HCT116 (cell line): ENCODE results near the gene MYBPC2. TPM values are rescaled to one million over a fixed set of nuclear protein-coding genes. Genes with fewer than 3 reads are reported as not detected.

Source experiments
- ATAC-seq: fragments of 200-7000 bp; cut with Tn5 transposase; 2 replicates; pipeline ENCODE4 v1.9.1; 2020; ENCODE audit warnings: mild to moderate bottlenecking, moderate library complexity
- BruUV-seq: library from RNA; stranded (reverse); fragments of 400-500 nt; replicated peaks from 2 replicates; lab custom pipeline; 2021; lab: Mats Ljungman, UMichigan
- CTCF ChIA-PET: fragments of 300-600 bp; sonication (Branson Sonifier 250); formaldehyde crosslinking; loops from one replicate; lab custom pipeline; 2021; ENCODE audit warnings: antibody characterized with exemption; lab: Charles Lee
- POLR2A ChIA-PET: fragments of 300-600, 350-600 bp; sonication (Branson Sonifier 250); formaldehyde crosslinking; loops from one replicate; lab custom pipeline; 2021; ENCODE audit warnings: antibody characterized with exemption; lab: Charles Lee
- RAD21 ChIA-PET, 2 experiments: fragments of 300-600 bp; sonication (Branson Sonifier 250); formaldehyde crosslinking; loops; one replicate each; lab custom pipeline; 2023; ENCODE audit warnings: low total read pairs in 2 of 2; ENCODE audit not compliant: uncharacterized antibody in 2 of 2, unreplicated experiment in 2 of 2, low non-redundant PET in 1 of 2; lab: Charles Lee
- DNase-seq: peaks from one replicate; pipeline ENCODE4 v3.0.0-alpha.2; 2010; ENCODE audit warnings: low read depth, low spot score
- H2AFZ ChIP-seq: fragments of 200-600 bp; shearing (Covaris generic), sonication (generic); 2 replicates; pipeline ENCODE4 v1.6.1; 2017; ENCODE audit warnings: low read depth, mixed run types, mixed read lengths, antibody characterized with exemption, low read length; ENCODE audit not compliant: poor library complexity, severe bottlenecking
- H3K27ac ChIP-seq: 2 replicates; pipeline ENCODE4 v1.5.1; 2012; ENCODE audit warnings: low read depth, low read length
- H3K27me3 ChIP-seq: fragments of 200-600 bp; sonication (generic); 2 replicates; pipeline ENCODE4 v1.6.1; 2016; ENCODE audit warnings: mixed run types, low read length, mixed read lengths; ENCODE audit not compliant: insufficient read depth
- H3K36me3 ChIP-seq, 2 experiments: fragments of 200-500 bp in 1 of 2; fragments of 200-600 bp in 1 of 2; sonication (Bioruptor generic) in 1 of 2; sonication (generic) in 1 of 2; 2 replicates each; pipeline versions ENCODE4 v1.5.1 to v1.6.1; 2014 to 2016; ENCODE audit warnings: low read length in 2 of 2, inconsistent platforms in 1 of 2, mixed read lengths in 1 of 2, mixed run types in 1 of 2; ENCODE audit not compliant: insufficient read depth in 2 of 2, control insufficient read depth in 1 of 2
- H3K4me1 ChIP-seq, 2 experiments: fragments of 200-600 bp in 1 of 2; sonication (generic) in 1 of 2; 2 replicates each; pipeline versions ENCODE4 v1.5.1 to v1.6.1; 2012 to 2017; ENCODE audit warnings: low read length in 2 of 2, inconsistent platforms in 1 of 2, mild to moderate bottlenecking in 1 of 2, mixed read lengths in 1 of 2, mixed run types in 1 of 2, moderate library complexity in 1 of 2; ENCODE audit not compliant: insufficient read depth in 2 of 2, control insufficient read depth in 1 of 2
- H3K4me2 ChIP-seq: fragments of 200-600 bp; sonication (generic); 2 replicates; pipeline ENCODE4 v1.6.1; 2017; ENCODE audit warnings: mixed run types, low read length, mixed read lengths
- H3K4me3 ChIP-seq, 2 experiments: fragments of 200-600 bp in 1 of 2; sonication (generic) in 1 of 2; replicated peaks in 1 of 2; 2 replicates each; pipeline ENCODE4 v1.5.1; 2011 to 2016; ENCODE audit warnings: low read length in 2 of 2, control low read depth in 1 of 2, low read depth in 1 of 2, mild to moderate bottlenecking in 1 of 2, mixed read lengths in 1 of 2, mixed run types in 1 of 2
- H3K79me2 ChIP-seq: fragments of 200-600 bp; sonication (generic); 2 replicates; pipeline ENCODE4 v1.6.1; 2017; ENCODE audit warnings: mild to moderate bottlenecking, mixed run types, low read length, moderate library complexity, mixed read lengths; ENCODE audit not compliant: insufficient read depth
- H3K9ac ChIP-seq: fragments of 200-600 bp; sonication (generic); 2 replicates; pipeline ENCODE4 v1.6.1; 2016; ENCODE audit warnings: low read length, mixed read lengths
- H3K9me2 ChIP-seq: fragments of 200-600 bp; sonication (generic), shearing (Covaris generic); 2 replicates; pipeline ENCODE4 v1.6.1; 2017; ENCODE audit warnings: mixed run types, mild to moderate bottlenecking, moderate library complexity; ENCODE audit not compliant: insufficient read depth
- H3K9me3 ChIP-seq, 2 experiments: fragments of 200-500 bp in 1 of 2; fragments of 200-600 bp in 1 of 2; sonication (Bioruptor generic) in 1 of 2; sonication (generic) in 1 of 2; 2 replicates each; pipeline ENCODE4 v1.6.1; 2014 to 2017; ENCODE audit warnings: low read length in 2 of 2, mixed read lengths in 2 of 2, inconsistent platforms in 1 of 2, low read depth in 1 of 2, mild to moderate bottlenecking in 1 of 2, mixed run types in 1 of 2, moderate library complexity in 1 of 2; ENCODE audit not compliant: control insufficient read depth in 1 of 2, insufficient read depth in 1 of 2
- H4K20me1 ChIP-seq: fragments of 200-600 bp; sonication (generic), shearing (Covaris generic); 2 replicates; pipeline ENCODE4 v1.6.1; 2017; ENCODE audit warnings: mixed run types, mild to moderate bottlenecking, moderate library complexity; ENCODE audit not compliant: insufficient read depth
- ATF3 ChIP-seq: IDR thresholded peaks from 2 replicates; pipeline ENCODE4 v1.6.1; 2012
- EGR1 ChIP-seq: IDR thresholded peaks from 2 replicates; pipeline ENCODE4 v1.6.1; 2012; ENCODE audit warnings: low read depth
- ELF1 ChIP-seq: IDR thresholded peaks from 2 replicates; pipeline ENCODE4 v1.6.1; 2012; ENCODE audit warnings: low read depth, borderline replicate concordance
- EZH2 ChIP-seq: fragments of 200-600 bp; sonication (generic); IDR thresholded peaks from 2 replicates; pipeline ENCODE4 v1.6.1; 2017; ENCODE audit warnings: antibody characterized with exemption, mixed run types
- EZH2phosphoT487 ChIP-seq: fragments of 200-600 bp; IDR thresholded peaks from 2 replicates; pipeline ENCODE4 v1.6.1; 2018; ENCODE audit warnings: antibody characterized with exemption, borderline replicate concordance
- FOSL1 ChIP-seq: IDR thresholded peaks from 2 replicates; pipeline ENCODE4 v1.6.1; 2012; ENCODE audit warnings: low read depth
- JUND ChIP-seq: IDR thresholded peaks from 2 replicates; pipeline ENCODE4 v1.6.1; 2012
- POLR2A ChIP-seq: IDR thresholded peaks from 2 replicates; pipeline ENCODE4 v1.7.0; 2011; ENCODE audit warnings: borderline replicate concordance; ENCODE audit not compliant: insufficient read depth, insufficient read length; ENCODE audit errors: extremely low read depth
- POLR2AphosphoS5 ChIP-seq: IDR thresholded peaks from 2 replicates; pipeline ENCODE4 v1.6.1; 2011; ENCODE audit warnings: mild to moderate bottlenecking, low read depth, low read length, moderate library complexity
- RAD21 ChIP-seq: IDR thresholded peaks from 2 replicates; pipeline ENCODE4 v1.6.1; 2012; ENCODE audit warnings: low read depth, mild to moderate bottlenecking
- REST ChIP-seq: IDR thresholded peaks from 2 replicates; pipeline ENCODE4 v1.6.1; 2012; ENCODE audit warnings: low read depth
- SIN3A ChIP-seq: IDR thresholded peaks from 2 replicates; pipeline ENCODE4 v1.6.1; 2012; ENCODE audit warnings: low read depth
- SP1 ChIP-seq: IDR thresholded peaks from 2 replicates; pipeline ENCODE4 v1.6.1; 2012; ENCODE audit warnings: low read depth
- intact Hi-C: fragments of 100-400 bp; cut with micrococcal nuclease; formaldehyde crosslinking; loops from 2 replicates; pipeline ENCODE4 v1.10.0; 2022
- total RNA-seq: library from RNA; stranded (reverse); gene quantifications from one replicate; pipeline ENCODE4 v1.2.1, GENCODE V29; 2021; ENCODE audit not compliant: unreplicated experiment

MYBPC2 gene
- total RNA-seq, 1 experiment from 2014 or later, result not detected

- no peaks in the 10 kb centered on the region for H3K9me2 ChIP-seq
- no TSS peak for BruUV-seq
- ATAC-seq (no peak), DNase-seq (no peak)
- H3K4me2 ChIP-seq, result no peak overlapping the region
- peaks cover 29% of the 10 kb centered on the region for H3K79me2 ChIP-seq
- TF ChIP-seq REST, result no peak
- no peak for TF ChIP-seq EZH2phosphoT487
- TF ChIP-seq POLR2A, result no peak
- POLR2A ChIA-PET, result no interaction called here
- H3K9me3 ChIP-seq, result peaks cover 3 to 12% of the 10 kb centered on the region in 2 experiments; a peak in 1 of 4 replicates
- peaks cover 18 to 42% of the 10 kb centered on the region in 2 experiments; a peak in 3 of 4 replicates for H3K36me3 ChIP-seq
- no peaks in the 10 kb centered on the region for H3K27me3 ChIP-seq
- no peaks in the 10 kb centered on the region for H4K20me1 ChIP-seq
- no peak overlapping the region for H3K4me3 ChIP-seq
- RAD21 ChIA-PET, result no interaction called here
- no peak overlapping the region for H2AFZ ChIP-seq
- intact Hi-C loops, result no loop called here
- no peak overlapping the region for H3K9ac ChIP-seq
- CTCF ChIA-PET, result no interaction called here
- no peak overlapping the region for H3K27ac ChIP-seq
- H3K4me1 ChIP-seq, result peaks cover 6 to 8% of the 10 kb centered on the region in 2 experiments; a peak in 3 of 4 replicates
Observed at GRCh38 chr19:50482271-50482855, 49.7 kb downstream of the MYBPC2 start.

- BruUV-seq, result TSS peak; percentile 31
- H3K9ac ChIP-seq, result no peak overlapping the region
- H4K20me1 ChIP-seq, result no peaks in the 10 kb centered on the region
- ChIA-PET CTCF (no interaction called here), POLR2A (no interaction called here), RAD21 (no interaction called here)
- no peak overlapping the region for H2AFZ ChIP-seq
- ATAC-seq (no peak), DNase-seq (no peak)
- no peaks in the 10 kb centered on the region for H3K27me3 ChIP-seq
- no peak overlapping the region for H3K4me2 ChIP-seq
- H3K36me3 ChIP-seq, result peaks cover 18 to 42% of the 10 kb centered on the region in 2 experiments; a peak in 3 of 4 replicates
- H3K9me2 ChIP-seq, result no peaks in the 10 kb centered on the region
- intact Hi-C loops, result no loop called here
- peaks cover 23% of the 10 kb centered on the region for H3K79me2 ChIP-seq
- no peak overlapping the region for H3K27ac ChIP-seq
- H3K4me3 ChIP-seq, result no peak overlapping the region
- H3K9me3 ChIP-seq, result peaks cover 3 to 12% of the 10 kb centered on the region in 2 experiments; a peak in 1 of 4 replicates
- peaks cover under 1 to 3% of the 10 kb centered on the region in 2 experiments; a peak in 2 of 4 replicates for H3K4me1 ChIP-seq
- TF ChIP-seq FOSL1 (no peak), REST (no peak), JUND (no peak), SIN3A (no peak), EZH2 (no peak), RAD21 (no peak), ELF1 (no peak), POLR2A (no peak), EGR1 (no peak), SP1 (no peak), ATF3 (no peak), POLR2AphosphoS5 (no peak)
Observed at GRCh38 chr19:50482916-50483315, 50.2 kb downstream of the MYBPC2 start.
